ENCODE data around the gene OAF.
"Not testable (repeated sequence)": the region's sequence is repeated elsewhere in the genome, so short reads cannot be mapped to it uniquely, and the experiment has no call there.

OAF gene

GRCh38 chr11:120273956-120274355 lies 63.1 kb downstream of the OAF start:
- DNase-seq: not testable (repeated sequence)

GRCh38 chr11:120279502-120279901 lies 68.7 kb downstream of the OAF start:
- no peak for DNase-seq
